GM21423 (cell line): ENCODE results near the gene DTNA.
"Not testable (repeated sequence)": the region's sequence is repeated elsewhere in the genome, so short reads cannot be mapped to it uniquely, and the experiment has no call there.

ENCODE experiments used
- ATAC-seq: cut with Tn5 transposase; IDR thresholded peaks from one replicate; pipeline ENCODE4 v1.9.1; 2021; ENCODE audit warnings: mild to moderate bottlenecking, moderate library complexity; ENCODE audit not compliant: unreplicated experiment

DTNA gene

DNA sequence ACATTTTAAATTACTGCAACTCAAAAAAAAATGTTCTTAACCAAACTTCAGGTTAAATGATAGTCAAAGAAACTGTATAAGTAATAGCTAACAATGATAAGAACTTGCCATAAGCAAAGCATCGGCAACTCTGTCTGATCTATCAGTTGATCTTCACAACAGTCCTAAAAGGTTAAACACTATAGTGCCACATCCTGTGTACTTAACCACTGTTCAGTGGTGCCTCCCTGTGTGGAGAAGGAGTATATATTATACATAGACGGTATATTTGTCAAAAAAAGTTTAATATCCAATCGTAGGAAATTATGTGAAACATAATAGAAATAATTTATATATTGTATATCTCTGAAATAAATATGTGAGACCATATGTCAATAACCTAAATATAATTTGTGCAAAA lies 13.0 kb downstream of the DTNA start:
- ATAC-seq, result no peak

GRCh38 chr18:34725737-34726136 lies 15.6 kb downstream of the DTNA start:
- not testable (repeated sequence) for ATAC-seq

DNA sequence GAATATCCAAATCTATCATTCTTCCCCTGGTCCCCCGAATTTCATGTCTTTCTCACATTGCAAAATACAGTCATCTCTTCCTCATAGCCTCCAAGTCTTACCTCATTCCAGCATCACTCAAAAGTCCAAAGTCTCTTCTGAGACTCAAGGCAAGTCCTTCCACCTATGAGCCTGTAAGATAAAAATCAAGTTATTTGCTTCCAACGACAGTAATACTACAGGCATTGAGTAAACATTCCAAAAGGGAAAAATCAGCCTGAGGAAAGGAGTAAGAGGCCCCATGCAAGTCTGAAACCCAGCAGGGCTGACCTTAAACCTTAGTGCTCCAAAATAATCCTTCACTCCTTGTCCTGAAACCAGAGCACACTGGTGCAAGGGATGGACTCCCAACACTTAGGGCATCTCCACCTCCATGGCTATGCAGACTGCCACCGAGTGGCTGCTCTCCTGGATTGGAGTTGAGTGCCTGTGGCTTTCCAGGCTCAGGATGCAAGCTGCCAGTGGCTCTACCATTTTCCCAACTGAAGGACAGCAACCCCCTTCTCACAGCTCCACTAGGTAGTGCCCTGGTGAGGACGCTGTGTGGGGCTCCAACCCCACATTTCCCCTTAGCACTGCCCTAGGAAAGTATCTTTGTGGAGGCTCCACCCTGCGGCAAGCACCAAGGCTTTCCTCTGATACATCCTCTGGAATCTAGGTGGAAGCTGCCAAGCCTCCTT lies 16.3 kb downstream of the DTNA start:
- ATAC-seq, result no peak

GRCh38 chr18:34729264-34729663 lies 19.2 kb downstream of the DTNA start:
- no peak for ATAC-seq

DNA sequence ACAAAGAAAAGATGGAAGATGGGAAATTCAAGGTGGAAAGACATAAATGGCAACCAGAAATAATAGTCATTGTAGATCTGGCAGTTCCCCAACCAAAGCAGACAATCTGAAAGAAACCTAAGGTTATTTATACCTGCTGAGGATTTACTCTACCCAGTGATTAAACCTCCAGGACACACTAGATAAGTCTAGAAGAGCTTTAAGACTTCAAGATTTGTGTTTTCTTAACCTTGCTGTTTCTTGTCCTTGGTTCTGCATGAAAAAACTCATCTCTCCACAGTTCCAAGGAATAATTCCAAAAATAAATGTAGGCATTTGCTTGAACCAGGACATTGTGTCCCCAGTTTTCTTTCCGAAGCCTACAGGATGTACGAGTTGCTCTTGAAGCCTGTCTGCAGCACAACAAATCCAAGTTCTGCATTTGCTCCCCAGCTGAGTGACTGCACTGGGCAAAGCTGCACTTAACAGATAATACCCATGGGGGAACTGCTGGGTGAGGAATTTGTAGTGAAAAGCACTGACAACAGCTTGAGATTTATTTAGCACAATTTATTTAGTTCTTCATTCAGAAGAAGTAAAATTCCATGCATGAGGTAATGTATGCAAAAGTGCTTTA lies 19.8 kb downstream of the DTNA start:
- ATAC-seq, result no peak

GRCh38 chr18:34730774-34731173 lies 20.7 kb downstream of the DTNA start:
- no peak for ATAC-seq

DNA sequence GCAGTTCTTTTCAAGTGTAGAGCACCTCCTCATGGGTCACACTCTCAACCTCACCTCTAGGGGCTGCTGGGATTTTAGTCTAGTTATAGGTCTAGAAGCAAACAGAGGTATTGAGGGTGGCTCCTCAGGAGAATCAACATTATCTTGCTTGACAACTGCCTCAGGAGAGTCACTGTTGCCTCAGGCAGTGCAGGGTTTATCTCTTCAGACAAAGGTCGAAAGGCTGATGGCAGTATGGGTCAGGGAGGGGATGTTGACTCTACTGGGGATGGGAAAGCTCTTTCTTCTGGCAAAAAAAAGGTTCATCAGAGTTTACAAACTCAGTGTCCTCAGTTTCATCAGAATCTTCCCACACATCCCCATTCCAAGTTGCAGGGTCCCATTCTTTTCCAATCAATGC lies 24.0 kb downstream of the DTNA start:
- ATAC-seq, result no peak

GRCh38 chr18:34734526-34734925 lies 24.4 kb downstream of the DTNA start:
- not testable (repeated sequence) for ATAC-seq

DNA sequence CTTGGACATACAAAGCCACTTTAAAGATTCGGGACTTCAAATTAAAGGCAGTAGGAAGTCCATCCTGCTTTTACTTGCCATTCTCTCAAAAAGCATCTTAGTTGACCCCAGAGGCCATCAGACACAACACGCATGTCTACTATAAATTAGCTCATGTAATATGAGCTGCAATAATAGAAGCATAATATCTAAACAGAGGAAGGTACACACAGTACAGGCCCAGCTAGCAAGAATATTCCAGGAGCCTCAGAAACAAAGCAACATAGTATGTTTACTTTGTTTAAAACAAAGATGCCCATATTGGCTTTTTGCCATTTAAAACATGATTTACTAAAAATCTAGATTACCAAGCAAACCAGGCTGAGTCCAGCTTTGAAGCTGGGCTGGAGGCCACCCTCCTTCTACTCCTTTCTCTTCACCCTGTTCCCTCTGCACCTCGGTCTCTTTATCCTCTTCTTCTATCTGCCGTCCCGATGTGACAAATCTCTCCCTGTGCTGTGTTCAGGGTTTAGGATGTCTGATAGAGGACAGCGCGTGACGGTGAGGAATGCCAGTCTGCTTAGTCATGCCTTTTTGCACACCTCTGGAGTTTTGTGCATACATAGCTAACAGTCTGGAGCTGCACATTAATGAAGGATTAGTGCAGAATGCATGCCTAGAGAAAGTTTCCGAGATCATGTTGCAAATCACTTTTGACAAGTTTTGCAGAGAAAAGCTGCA lies 28.2 kb downstream of the DTNA start:
- ATAC-seq, result no peak

DNA sequence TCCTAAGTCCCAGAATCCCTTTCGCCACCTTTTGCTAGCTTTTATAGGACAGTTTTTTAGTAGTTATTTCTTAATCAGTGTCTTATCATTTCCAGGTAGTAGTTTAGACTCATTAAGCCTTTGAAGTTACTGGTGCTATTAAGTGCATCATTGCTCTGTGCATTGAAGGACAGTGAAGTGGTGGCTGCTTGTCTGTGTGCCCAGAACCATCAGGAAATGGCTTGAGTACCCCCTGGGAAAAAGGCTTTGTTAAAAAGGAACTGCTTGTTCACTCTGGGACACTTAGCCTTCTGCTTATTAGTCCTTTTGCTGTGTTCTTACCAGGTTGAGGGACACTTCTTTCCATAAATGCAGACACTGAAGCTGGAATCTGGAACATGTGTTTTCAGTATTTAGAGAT lies 30.0 kb downstream of the DTNA start:
- ATAC-seq, result no peak

DNA sequence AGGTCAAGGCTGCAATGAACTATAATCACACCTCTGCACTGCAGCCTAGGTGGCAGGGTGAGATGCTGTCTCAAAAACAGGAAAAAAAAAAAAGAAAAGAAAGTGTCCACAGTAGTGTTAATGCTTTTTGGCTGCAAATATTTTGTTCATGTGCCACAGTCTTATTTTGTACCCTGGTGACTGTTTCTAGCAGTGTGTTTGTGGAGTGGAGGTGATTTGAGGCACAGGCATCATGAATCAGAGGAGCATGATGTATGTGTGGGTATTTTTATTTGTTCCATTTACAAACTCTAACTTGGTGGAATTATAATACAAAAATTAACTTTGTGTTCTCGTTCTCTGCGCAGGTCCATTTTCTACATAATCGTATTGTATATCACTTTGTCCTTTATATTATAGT lies 30.6 kb downstream of the DTNA start:
- ATAC-seq, result no peak

DNA sequence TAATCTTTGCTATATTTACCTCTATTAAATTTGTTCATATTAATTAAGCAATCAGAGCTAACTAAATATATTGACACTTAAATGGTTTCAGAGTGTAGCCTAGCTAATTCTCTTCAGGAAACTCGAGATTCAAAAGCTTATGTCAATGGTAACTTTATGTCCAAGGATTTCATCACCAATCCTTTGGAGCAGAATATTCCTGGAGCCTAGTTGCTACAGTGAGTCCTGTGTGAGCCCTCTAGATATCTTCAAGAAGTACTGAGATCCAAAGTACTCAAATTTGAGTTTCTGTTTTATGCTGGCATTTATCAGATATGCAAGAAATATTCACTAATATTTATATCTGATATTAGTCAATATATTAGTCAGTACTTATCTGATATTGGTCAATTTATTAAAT lies 31.3 kb downstream of the DTNA start:
- ATAC-seq, result no peak

DNA sequence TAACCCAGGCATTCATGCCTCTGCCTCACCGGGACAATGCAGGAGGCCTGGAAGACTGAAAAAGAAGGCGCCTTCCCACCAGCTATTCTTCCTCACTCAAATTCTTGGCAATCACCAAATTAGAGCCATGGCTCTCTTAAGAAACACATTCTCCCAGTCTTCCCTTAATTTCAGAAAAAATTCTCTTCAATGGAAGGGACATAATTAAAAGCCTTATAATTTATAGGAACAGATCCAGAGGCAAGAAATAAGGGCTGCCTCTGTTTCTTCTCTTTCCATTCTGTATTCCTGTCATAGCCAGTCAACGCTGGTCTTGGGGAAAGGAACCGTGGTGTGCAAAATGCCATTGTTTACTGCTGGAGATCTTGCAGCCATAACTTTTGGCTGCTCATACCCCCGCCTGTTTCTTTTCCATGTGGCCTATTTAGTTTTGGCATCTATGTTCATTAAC lies 32.8 kb downstream of the DTNA start:
- ATAC-seq, result no peak

DNA sequence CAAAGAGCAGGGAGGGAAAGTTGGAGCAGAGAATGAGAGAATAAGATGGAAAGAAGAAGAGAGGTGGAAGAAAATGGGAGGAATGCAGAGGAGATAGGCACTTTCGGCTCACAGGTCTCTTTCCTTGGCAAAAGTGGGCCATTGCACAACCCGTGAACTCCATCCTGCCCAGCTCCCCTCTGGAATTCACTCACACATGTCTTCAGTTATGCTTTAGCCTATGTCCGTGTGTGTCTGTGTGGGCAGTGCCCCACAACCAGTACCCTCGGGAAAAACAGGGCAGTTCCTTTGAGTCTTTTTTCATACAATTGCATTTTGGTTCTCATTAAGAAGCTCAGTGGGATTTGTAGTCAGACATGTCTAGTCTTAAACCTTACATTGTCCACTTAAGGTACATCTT lies 34.5 kb downstream of the DTNA start:
- ATAC-seq, result no peak

DNA sequence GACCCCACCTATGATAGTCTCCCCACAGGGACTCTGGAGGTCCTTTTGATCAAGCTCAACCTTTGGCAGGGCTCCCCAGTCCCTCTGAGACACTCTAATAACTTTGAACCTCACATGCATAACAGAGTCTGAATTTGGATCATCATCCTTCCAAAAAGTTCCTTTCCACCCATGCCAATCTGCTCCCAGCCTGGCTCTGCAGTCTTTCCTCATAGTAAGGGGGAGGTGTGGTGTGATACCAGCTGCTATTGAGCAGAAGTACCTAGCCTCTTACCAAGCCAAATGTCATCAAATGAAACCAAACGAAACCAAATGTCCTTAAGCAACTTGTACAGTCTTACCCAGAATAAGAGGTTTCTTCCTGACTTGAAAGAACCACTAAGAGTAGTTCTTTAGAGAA lies 36.5 kb downstream of the DTNA start:
- ATAC-seq, result no peak

- no peak for ATAC-seq
Observed at GRCh38 chr18:34749721-34750120, 39.6 kb downstream of the DTNA start.

DNA sequence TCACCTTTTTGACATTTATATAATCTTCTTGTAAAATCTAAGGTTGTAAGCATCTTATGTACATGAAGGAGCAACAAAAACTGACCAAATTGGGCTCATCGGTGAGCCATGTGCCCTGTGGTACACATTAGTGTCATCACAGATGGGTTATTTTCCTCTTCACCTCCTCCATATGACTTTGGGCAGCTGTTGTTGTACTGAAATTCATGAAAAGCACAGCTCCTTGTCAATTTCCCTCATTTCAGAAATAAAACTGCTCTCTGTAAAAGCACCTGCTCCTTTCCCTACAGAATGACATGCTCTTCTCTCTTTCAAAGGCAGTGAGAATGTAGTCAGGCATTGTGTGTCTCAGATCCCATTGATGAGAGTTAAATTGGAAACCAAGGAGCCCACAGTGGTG lies 42.0 kb downstream of the DTNA start:
- no peak for ATAC-seq

DNA sequence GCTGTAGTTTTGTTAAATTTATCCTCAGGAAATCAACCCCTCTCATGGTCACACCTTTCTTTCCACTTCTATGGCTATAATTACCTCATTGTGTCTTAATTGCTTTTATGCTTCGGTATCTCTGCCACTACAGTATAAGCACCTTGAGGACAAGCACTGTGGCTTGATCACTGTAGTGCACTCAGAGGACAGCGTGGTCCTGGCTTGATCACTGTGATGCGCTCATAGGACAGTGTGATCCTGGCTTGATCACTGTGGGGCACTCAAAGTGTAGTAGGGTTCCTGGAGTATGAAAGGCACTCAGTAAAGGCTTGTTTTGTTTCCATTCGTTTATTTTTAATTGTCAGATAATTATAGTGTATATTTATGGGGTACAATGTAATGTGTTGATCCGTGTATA lies 44.2 kb downstream of the DTNA start:
- no peak for ATAC-seq

DNA sequence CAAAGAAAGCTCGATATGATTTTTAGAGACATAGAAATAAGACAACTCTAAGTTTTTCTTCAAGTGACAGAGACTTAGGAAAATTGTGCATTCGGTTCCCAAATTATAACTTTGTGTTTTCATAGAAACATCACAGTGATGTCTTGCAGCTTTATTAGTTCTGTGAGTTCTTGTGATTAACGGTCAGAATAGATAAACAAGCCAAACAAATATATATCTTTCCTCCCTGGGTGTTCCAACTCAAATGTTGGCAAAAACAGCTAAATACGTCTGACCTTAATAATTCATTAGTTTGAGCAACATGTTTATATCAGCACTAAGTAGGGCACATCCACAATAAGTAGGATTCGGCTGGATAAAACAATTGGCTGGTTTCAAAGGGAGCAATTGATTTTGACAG lies 47.6 kb downstream of the DTNA start:
- no peak for ATAC-seq

- ATAC-seq, result no peak
Observed at GRCh38 chr18:34758378-34758948, 48.4 kb downstream of the DTNA start.

DNA sequence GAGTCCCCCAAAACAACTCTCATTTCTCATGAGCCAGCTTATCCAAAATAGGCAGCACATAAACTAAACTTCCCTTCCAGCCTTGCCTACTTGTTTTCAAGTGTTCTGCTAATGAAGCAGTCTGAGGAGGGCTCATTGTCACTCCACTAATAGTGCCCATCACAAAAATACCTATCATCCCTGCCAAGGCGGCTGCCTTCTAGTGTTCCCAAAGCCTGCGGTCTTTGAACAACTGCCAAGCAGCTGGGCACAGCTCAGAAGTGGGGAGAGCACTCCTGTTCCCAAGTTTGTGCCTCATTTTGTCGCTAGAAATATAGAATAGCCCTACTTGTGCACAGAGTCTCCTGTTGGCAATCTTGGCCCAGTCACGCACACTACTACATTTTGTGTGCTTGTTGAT lies 50.3 kb downstream of the DTNA start:
- ATAC-seq, result no peak

GRCh38 chr18:34764451-34764850 lies 54.4 kb downstream of the DTNA start:
- ATAC-seq, result no peak
